GM23248 (cell line): ENCODE data around the gene MAN1B1. TPM values are rescaled to one million over a fixed set of nuclear protein-coding genes. Genes with fewer than 3 reads are reported as not detected.

Experiments used
- DNase-seq: peaks from one replicate; pipeline ENCODE4 v3.0.0-alpha.2; 2015
- H2AFZ ChIP-seq: fragments of 200-600 bp; sonication (generic); 2 replicates; pipeline ENCODE4 v1.6.1; 2016; ENCODE audit warnings: antibody characterized with exemption
- H3F3A ChIP-seq: fragments of 200-600 bp; sonication (generic); 2 replicates; pipeline ENCODE4 v1.6.1; 2016; ENCODE audit warnings: mild to moderate bottlenecking, antibody characterized with exemption, mixed run types; ENCODE audit not compliant: insufficient read depth
- H3K27ac ChIP-seq: fragments of 200-600 bp; sonication (generic); 2 replicates; pipeline ENCODE4 v1.5.1; 2016; ENCODE audit warnings: mild to moderate bottlenecking
- H3K27me3 ChIP-seq: fragments of 200-600 bp; sonication (generic); replicated peaks from 2 replicates; pipeline ENCODE4 v1.6.1; 2016; ENCODE audit warnings: mild to moderate bottlenecking; ENCODE audit not compliant: insufficient read depth
- H3K36me3 ChIP-seq: fragments of 200-600 bp; sonication (generic); 2 replicates; pipeline ENCODE4 v1.6.1; 2016; ENCODE audit warnings: low read depth, mild to moderate bottlenecking
- H3K4me1 ChIP-seq: fragments of 200-600 bp; sonication (generic); 2 replicates; pipeline ENCODE4 v1.6.1; 2016; ENCODE audit warnings: mild to moderate bottlenecking; ENCODE audit not compliant: insufficient read depth
- H3K4me2 ChIP-seq: fragments of 200-600 bp; sonication (generic); one replicate; pipeline ENCODE4 v1.6.1; 2016; ENCODE audit warnings: mild to moderate bottlenecking; ENCODE audit not compliant: unreplicated experiment
- H3K4me3 ChIP-seq: fragments of 200-600 bp; sonication (generic); 2 replicates; pipeline ENCODE4 v1.5.1; 2016; ENCODE audit warnings: mild to moderate bottlenecking
- H3K79me2 ChIP-seq: fragments of 200-600 bp; sonication (generic); 2 replicates; pipeline ENCODE4 v1.6.1; 2016; ENCODE audit warnings: mild to moderate bottlenecking; ENCODE audit not compliant: insufficient read depth
- H3K9ac ChIP-seq: fragments of 200-600 bp; sonication (generic); 2 replicates; pipeline ENCODE4 v1.6.1; 2016; ENCODE audit warnings: mild to moderate bottlenecking
- H3K9me2 ChIP-seq: fragments of 200-600 bp; sonication (generic); 2 replicates; pipeline ENCODE4 v1.6.1; 2016; ENCODE audit warnings: mixed run types, mild to moderate bottlenecking, moderate library complexity; ENCODE audit not compliant: insufficient read depth
- H3K9me3 ChIP-seq: fragments of 200-600 bp; sonication (generic); one replicate; pipeline ENCODE4 v1.6.1; 2017; ENCODE audit warnings: low read depth
- H4K20me1 ChIP-seq: fragments of 200-600 bp; sonication (generic); 2 replicates; pipeline ENCODE4 v1.6.0; 2016; ENCODE audit not compliant: insufficient read depth
- EZH2 ChIP-seq: fragments of 200-600 bp; sonication (generic); IDR thresholded peaks from 2 replicates; pipeline ENCODE4 v1.6.1; 2018; ENCODE audit warnings: antibody characterized with exemption, mild to moderate bottlenecking; ENCODE audit not compliant: insufficient read depth, poor library complexity, severe bottlenecking
- EZH2phosphoT487 ChIP-seq: fragments of 200-600 bp; sonication (generic); IDR thresholded peaks from 2 replicates; pipeline ENCODE4 v1.6.1; 2018; ENCODE audit warnings: antibody characterized with exemption, moderate library complexity, mild to moderate bottlenecking, low read depth; ENCODE audit not compliant: insufficient read depth
- WGBS, 2 experiments: methylation state at CpG; one replicate each; pipeline ENCODE4 v1.1.6; 2015 to 2017; ENCODE audit warnings: low lambda C conversion rate in 2 of 2, low coverage in 1 of 2; ENCODE audit errors: missing lambda C conversion rate in 2 of 2; 5-methylcytosine and 5-hydroxymethylcytosine counted together
- in situ Hi-C: fragments of 300-500 bp; cut with MboI; formaldehyde crosslinking; loops from 2 replicates; pipeline ENCODE4 v1.15.0; 2020
- polyA plus RNA-seq: library from polyadenylated mRNA; unstranded; fragments of >200 nt; fragmentation: Nextera tagmentation; extraction: Ambion mirVana; gene quantifications from 2 replicates; pipeline ENCODE4 v1.2.1, GENCODE V29; 2016
- total RNA-seq: library from RNA; depleted of rRNA; stranded (reverse); fragments of >200 nt; shearing (Covaris generic); gene quantifications from 2 replicates; pipeline ENCODE4 v1.2.3, GENCODE V29; 2014

MAN1B1 gene
- total and polyA plus RNA-seq, 2 experiments from 2014 or later = 101 to 136 TPM

DNA sequence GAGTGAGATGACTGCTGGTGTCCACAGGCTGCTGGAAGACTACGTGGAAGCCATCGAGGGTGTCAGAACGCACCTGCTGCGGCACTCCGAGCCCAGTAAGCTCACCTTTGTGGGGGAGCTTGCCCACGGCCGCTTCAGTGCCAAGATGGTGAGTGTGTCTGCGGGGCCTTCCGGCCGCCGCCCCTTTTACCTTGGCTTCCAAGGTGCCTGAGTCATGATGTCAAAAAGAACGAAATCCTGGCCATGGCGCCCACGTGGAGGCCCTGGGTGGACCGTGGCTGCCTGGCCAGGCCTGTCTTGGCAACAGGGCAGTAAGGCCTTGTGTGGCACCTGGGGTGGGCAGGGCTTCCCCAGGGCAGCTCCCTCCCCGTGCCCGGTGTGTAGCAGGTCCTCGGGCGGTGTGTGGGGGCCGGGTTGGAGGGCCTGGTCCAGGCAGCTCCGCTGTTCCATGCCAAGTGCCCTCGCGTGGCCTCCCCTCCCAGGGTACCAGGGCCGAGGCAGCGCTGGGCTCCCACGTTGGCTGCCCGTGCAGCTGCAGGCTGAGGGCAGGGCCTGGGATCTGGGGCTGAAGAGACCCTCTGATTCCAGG, 20.0 kb downstream of the MAN1B1 start:
- WGBS, 2 experiments = 89% methylated on average over 18 to 27 of the region's 27 CpGs
- Histone ChIP-seq H3K9me3 (no peaks in the 10 kb centered on the region), H4K20me1 (no peaks in the 10 kb centered on the region), H3K9me2 (no peaks in the 10 kb centered on the region), H3K27me3 (no peaks in the 10 kb centered on the region), H3F3A (no peaks in the 10 kb centered on the region), H3K4me1 (no peaks in the 10 kb centered on the region), H3K79me2 (no peaks in the 10 kb centered on the region), H2AFZ (no peak overlapping the region), H3K4me2 (no peak overlapping the region), H3K36me3 (no peaks in the 10 kb centered on the region; the same call in 1 of the 2 replicates), H3K9ac (no peak overlapping the region), H3K4me3 (no peak overlapping the region), H3K27ac (no peak overlapping the region)
- TF ChIP-seq EZH2phosphoT487 (no peak), EZH2 (no peak)
- in situ Hi-C loops = loop anchor here (25.0 kb wide), 1 partner anchor 306 kb away; the partner anchor contains the start of genes EXD3 and NOXA1
- no peak for DNase-seq

DNA sequence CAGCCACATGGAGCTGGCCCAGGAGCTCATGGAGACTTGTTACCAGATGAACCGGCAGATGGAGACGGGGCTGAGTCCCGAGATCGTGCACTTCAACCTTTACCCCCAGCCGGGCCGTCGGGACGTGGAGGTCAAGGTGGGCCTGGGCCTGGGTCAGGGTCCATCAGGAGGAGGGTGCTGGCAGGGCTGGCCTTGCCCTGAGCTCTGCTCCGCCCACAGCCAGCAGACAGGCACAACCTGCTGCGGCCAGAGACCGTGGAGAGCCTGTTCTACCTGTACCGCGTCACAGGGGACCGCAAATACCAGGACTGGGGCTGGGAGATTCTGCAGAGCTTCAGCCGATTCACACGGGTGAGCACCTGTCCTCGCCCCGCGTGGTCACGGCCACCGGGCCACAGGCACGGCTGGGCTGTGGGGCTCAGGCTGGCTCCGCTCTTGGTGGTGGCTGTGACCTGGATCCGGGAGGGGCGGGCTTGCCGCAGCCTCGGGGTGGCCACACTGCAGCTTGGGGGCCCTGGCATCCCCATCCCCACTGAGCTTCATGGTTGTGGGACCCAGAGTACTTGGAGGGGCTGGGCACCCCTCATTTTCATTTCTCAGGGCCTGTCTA, 20.6 kb downstream of the MAN1B1 start:
- in situ Hi-C loops = loop anchor here (25.0 kb wide), 1 partner anchor 305 kb away; the partner anchor contains the start of genes EXD3 and NOXA1

DNA sequence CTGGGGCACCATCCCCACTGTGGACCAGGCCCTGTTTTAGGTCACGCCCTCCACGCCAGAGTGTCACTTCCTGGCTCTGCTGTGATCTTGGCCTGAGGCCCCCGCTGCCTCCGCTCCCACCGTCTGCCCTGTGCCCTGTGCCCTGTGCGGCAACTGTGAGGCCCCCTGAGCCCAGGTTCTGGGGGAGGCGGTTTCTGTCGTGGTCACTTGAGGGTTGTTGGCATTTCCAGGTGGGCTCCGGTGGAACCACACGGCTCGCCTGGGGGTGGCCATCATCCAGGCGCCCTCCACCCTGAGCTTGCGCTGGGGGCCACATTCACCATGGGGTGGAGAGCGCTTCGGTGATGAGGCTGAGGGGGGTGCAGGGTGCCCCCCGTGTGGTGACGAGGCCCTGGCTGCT, 21.2 kb downstream of the MAN1B1 start:
- no peak for DNase-seq
- Histone ChIP-seq H3K9me2 (no peaks in the 10 kb centered on the region), H3K4me1 (no peaks in the 10 kb centered on the region), H3K36me3 (no peaks in the 10 kb centered on the region), H3K4me2 (no peak overlapping the region), H2AFZ (no peak overlapping the region), H3F3A (no peaks in the 10 kb centered on the region), H3K9ac (no peak overlapping the region), H3K27ac (no peak overlapping the region), H3K4me3 (no peak overlapping the region), H3K79me2 (no peaks in the 10 kb centered on the region), H4K20me1 (no peaks in the 10 kb centered on the region), H3K27me3 (no peaks in the 10 kb centered on the region), H3K9me3 (no peaks in the 10 kb centered on the region)
- in situ Hi-C loops = loop anchor here (25.0 kb wide), 1 partner anchor 304 kb away; the partner anchor contains the start of genes EXD3 and NOXA1
- 95 to 96% methylated on average over 17 of the region's 17 CpGs for WGBS, 2 experiments
- TF ChIP-seq EZH2 = no peak
- TF ChIP-seq EZH2phosphoT487 = no peak

More for the DNA sequence above, 20.6 kb downstream of the MAN1B1 start:
- no peak for DNase-seq
- H3K9me2 ChIP-seq = no peaks in the 10 kb centered on the region
- no peaks in the 10 kb centered on the region for H3F3A ChIP-seq
- H3K27ac ChIP-seq = no peak overlapping the region
- H3K79me2 ChIP-seq = no peaks in the 10 kb centered on the region
- no peak overlapping the region for H3K4me2 ChIP-seq
- no peak for TF ChIP-seq EZH2phosphoT487
- TF ChIP-seq EZH2 = no peak
- H3K4me3 ChIP-seq = no peak overlapping the region
- no peaks in the 10 kb centered on the region; the same call in 1 of the 2 replicates for H3K36me3 ChIP-seq
- H3K9ac ChIP-seq = no peak overlapping the region
- no peak overlapping the region for H2AFZ ChIP-seq
- H3K9me3 ChIP-seq = no peaks in the 10 kb centered on the region
- H4K20me1 ChIP-seq = no peaks in the 10 kb centered on the region
- 90 to 92% methylated on average over 24 to 27 of the region's 27 CpGs for WGBS, 2 experiments
- H3K27me3 ChIP-seq = no peaks in the 10 kb centered on the region
- H3K4me1 ChIP-seq = no peaks in the 10 kb centered on the region

DNA sequence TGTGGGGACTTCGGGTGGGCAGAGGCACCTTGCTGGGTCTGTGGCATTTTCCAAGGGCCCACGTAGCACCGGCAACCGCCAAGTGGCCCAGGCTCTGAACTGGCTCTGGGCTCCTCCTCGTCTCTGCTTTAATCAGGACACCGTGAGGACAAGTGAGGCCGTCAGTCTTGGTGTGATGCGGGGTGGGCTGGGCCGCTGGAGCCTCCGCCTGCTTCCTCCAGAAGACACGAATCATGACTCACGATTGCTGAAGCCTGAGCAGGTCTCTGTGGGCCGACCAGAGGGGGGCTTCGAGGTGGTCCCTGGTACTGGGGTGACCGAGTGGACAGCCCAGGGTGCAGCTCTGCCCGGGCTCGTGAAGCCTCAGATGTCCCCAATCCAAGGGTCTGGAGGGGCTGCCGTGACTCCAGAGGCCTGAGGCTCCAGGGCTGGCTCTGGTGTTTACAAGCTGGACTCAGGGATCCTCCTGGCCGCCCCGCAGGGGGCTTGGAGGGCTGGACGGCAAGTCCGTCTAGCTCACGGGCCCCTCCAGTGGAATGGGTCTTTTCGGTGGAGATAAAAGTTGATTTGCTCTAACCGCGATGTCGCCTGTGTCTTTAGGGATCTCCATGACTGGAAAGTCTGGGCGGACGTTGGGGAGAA, 21.9 kb downstream of the MAN1B1 start:
- no peaks in the 10 kb centered on the region for H4K20me1 ChIP-seq
- no peak overlapping the region for H2AFZ ChIP-seq
- no peaks in the 10 kb centered on the region for H3K9me2 ChIP-seq
- DNase-seq = no peak
- no peaks in the 10 kb centered on the region for H3K4me1 ChIP-seq
- H3F3A ChIP-seq = no peaks in the 10 kb centered on the region
- H3K4me3 ChIP-seq = no peak overlapping the region
- no peaks in the 10 kb centered on the region for H3K36me3 ChIP-seq
- no peaks in the 10 kb centered on the region for H3K79me2 ChIP-seq
- H3K27ac ChIP-seq = no peak overlapping the region
- H3K9me3 ChIP-seq = no peaks in the 10 kb centered on the region
- H3K4me2 ChIP-seq = no peak overlapping the region
- WGBS, 2 experiments = 87 to 89% methylated on average over 28 to 29 of the region's 29 CpGs
- no peak overlapping the region for H3K9ac ChIP-seq
- no peaks in the 10 kb centered on the region for H3K27me3 ChIP-seq
- in situ Hi-C loops = loop anchor here (25.0 kb wide), 1 partner anchor 304 kb away; the partner anchor contains the start of genes EXD3 and NOXA1
- TF ChIP-seq EZH2 (no peak), EZH2phosphoT487 (no peak)
